Mesenchymal stem cell (in vitro differentiated cells and primary cell): ENCODE results near the gene LHB. TPM values are rescaled to one million over a fixed set of nuclear protein-coding genes. Genes with fewer than 3 reads are reported as not detected.

Experiments used
- DNase-seq: peaks from one replicate; pipeline ENCODE4 v3.0.0-alpha.2; 2013
- H2AFZ ChIP-seq: one replicate; pipeline ENCODE4 v1.6.1; 2013; ENCODE audit warnings: low read depth, mild to moderate bottlenecking, control low read depth, inconsistent platforms, low read length, moderate library complexity
- H2AK5ac ChIP-seq: 2 replicates; pipeline ENCODE4 v1.6.1; 2013; ENCODE audit warnings: low read length, moderate library complexity, mild to moderate bottlenecking, inconsistent platforms; ENCODE audit not compliant: severe bottlenecking
- H2BK120ac ChIP-seq: one replicate; pipeline ENCODE4 v1.6.1; 2013; ENCODE audit warnings: low read depth, mild to moderate bottlenecking, inconsistent platforms, low read length, moderate library complexity
- H2BK12ac ChIP-seq, 2 experiments: one replicate each; pipeline ENCODE4 v1.6.1; 2013; ENCODE audit warnings: inconsistent platforms in 2 of 2, low read length in 2 of 2, mild to moderate bottlenecking in 2 of 2, moderate library complexity in 2 of 2, control low read depth in 1 of 2
- H2BK15ac ChIP-seq: one replicate; pipeline ENCODE4 v1.6.1; 2013; ENCODE audit warnings: mild to moderate bottlenecking, low read depth, inconsistent platforms; ENCODE audit not compliant: poor library complexity, severe bottlenecking
- H2BK5ac ChIP-seq: 2 replicates; pipeline ENCODE4 v1.6.1; 2013; ENCODE audit warnings: low read depth, mild to moderate bottlenecking, low read length, control low read depth, inconsistent platforms; ENCODE audit not compliant: poor library complexity, severe bottlenecking
- H3K14ac ChIP-seq, 2 experiments: one replicate each; pipeline ENCODE4 v1.6.1; 2013; ENCODE audit warnings: inconsistent platforms in 2 of 2, low read length in 2 of 2, control low read depth in 1 of 2, mild to moderate bottlenecking in 1 of 2, moderate library complexity in 1 of 2
- H3K18ac ChIP-seq, 2 experiments: one replicate each; pipeline ENCODE4 v1.6.1; 2013; ENCODE audit warnings: inconsistent platforms in 2 of 2, low read length in 2 of 2, control low read depth in 1 of 2, low read depth in 1 of 2, mild to moderate bottlenecking in 1 of 2
- H3K23ac ChIP-seq, 2 experiments: one replicate each; pipeline ENCODE4 v1.6.1; 2013; ENCODE audit warnings: inconsistent platforms in 2 of 2, low read length in 2 of 2, mild to moderate bottlenecking in 2 of 2, moderate library complexity in 2 of 2, control low read depth in 1 of 2
- H3K27ac ChIP-seq: 2 replicates; pipeline ENCODE4 v1.5.1; 2013; ENCODE audit warnings: mild to moderate bottlenecking, moderate library complexity, low read length, control low read depth, inconsistent platforms; ENCODE audit not compliant: poor library complexity, severe bottlenecking
- H3K27me3 ChIP-seq, 2 experiments: 2 replicates each; pipeline versions ENCODE4 v1.6.1 to v1.7.0; 2013; ENCODE audit warnings: low read length in 2 of 2, mild to moderate bottlenecking in 2 of 2, moderate library complexity in 2 of 2, control low read depth in 1 of 2, inconsistent platforms in 1 of 2; ENCODE audit not compliant: control insufficient read depth in 1 of 2, insufficient read depth in 1 of 2
- H3K36me3 ChIP-seq, 2 experiments: 2 replicates each; pipeline versions ENCODE4 v1.6.1 to v1.7.0; 2013; ENCODE audit warnings: low read length in 2 of 2, control low read depth in 1 of 2, inconsistent platforms in 1 of 2, low read depth in 1 of 2, mild to moderate bottlenecking in 1 of 2; ENCODE audit not compliant: insufficient read depth in 2 of 2, control insufficient read depth in 1 of 2
- H3K4ac ChIP-seq, 2 experiments: one replicate each; pipeline ENCODE4 v1.6.1; 2013; ENCODE audit warnings: inconsistent platforms in 2 of 2, low read length in 2 of 2, mild to moderate bottlenecking in 2 of 2, moderate library complexity in 2 of 2, control low read depth in 1 of 2, low read depth in 1 of 2
- H3K4me1 ChIP-seq: 2 replicates; pipeline ENCODE4 v1.6.1; 2013; ENCODE audit warnings: low read depth, low read length, control low read depth; ENCODE audit not compliant: control insufficient read depth, insufficient read depth
- H3K4me2 ChIP-seq: 2 replicates; pipeline ENCODE4 v1.6.1; 2013; ENCODE audit warnings: low read length, mild to moderate bottlenecking, inconsistent platforms; ENCODE audit not compliant: poor library complexity, severe bottlenecking
- H3K4me3 ChIP-seq, 2 experiments: 2 replicates each; pipeline versions ENCODE4 v1.5.1 to v1.7.0; 2013; ENCODE audit warnings: low read length in 2 of 2, mild to moderate bottlenecking in 2 of 2, control low read depth in 1 of 2, low read depth in 1 of 2; ENCODE audit not compliant: insufficient read depth in 1 of 2
- H3K79me1 ChIP-seq: replicated peaks from 2 replicates; pipeline ENCODE4 v1.6.1; 2013; ENCODE audit warnings: mild to moderate bottlenecking, control low read depth, low read length, inconsistent platforms; ENCODE audit not compliant: poor library complexity, severe bottlenecking
- H3K9ac ChIP-seq: 2 replicates; pipeline ENCODE4 v1.7.0; 2013; ENCODE audit warnings: mild to moderate bottlenecking, low read length, moderate library complexity
- H3K9me3 ChIP-seq: 2 replicates; pipeline ENCODE4 v1.7.0; 2013; ENCODE audit warnings: mild to moderate bottlenecking, low read length; ENCODE audit not compliant: control insufficient read depth
- H4K8ac ChIP-seq: one replicate; pipeline ENCODE4 v1.6.1; 2013; ENCODE audit warnings: inconsistent platforms, mild to moderate bottlenecking, low read length, moderate library complexity
- H4K91ac ChIP-seq: one replicate; pipeline ENCODE4 v1.6.1; 2013; ENCODE audit warnings: mild to moderate bottlenecking, low read length, inconsistent platforms
- WGBS: methylation state at CpG from one replicate; pipeline ENCODE4 v1.1.7; 2013; ENCODE audit warnings: mixed read lengths; 5-methylcytosine and 5-hydroxymethylcytosine counted together
- small RNA-seq: library from polyadenylated mRNA; stranded (forward); fragments of <200 nt; extraction: miRNeasy Mini kit (QIAGEN cat#:217004); gene quantifications from one replicate; pipeline ENCODE3, GENCODE V24; 2013; ENCODE audit warnings: low read depth

LHB gene

DNA sequence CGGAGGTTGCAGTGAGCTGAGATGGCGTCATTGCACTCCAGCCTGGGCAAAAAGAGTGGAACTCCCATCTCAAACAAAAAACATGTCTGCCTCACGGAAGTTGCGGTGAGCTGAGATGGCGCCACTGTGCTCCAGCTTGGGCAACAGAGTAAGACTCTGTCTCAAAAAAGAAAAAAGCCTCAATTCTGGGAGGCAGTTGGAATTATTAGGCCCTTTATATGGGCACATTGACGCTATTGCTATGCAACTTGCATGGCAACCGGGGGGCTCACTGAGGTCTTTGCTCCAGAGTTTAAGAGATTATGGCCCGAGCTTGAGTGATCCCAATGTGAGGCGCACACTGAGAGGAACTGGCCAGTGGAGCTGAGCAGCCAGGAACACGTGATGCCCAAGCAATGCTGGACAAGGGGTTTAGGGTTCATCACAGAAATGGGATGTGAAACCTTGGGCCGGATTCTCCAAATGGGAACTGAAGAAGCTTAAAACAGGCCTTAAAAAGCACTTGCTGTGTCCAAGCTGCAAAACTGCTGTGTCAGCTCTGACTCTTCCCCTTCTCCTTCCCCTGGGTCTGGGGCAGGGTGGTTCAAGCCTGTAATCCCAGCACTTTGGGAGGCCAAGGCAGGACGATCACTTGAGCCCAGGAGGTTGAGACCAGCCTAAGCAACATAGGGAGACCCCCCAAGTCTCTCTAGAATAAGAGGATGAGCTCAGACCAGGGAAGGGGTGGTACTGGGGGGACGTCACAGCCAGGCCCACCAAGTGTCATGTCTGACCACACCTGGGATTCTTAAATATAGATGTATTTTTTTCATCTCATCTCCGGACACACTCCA is 49.3 kb downstream of the LHB start:
- no peak overlapping the region for H2BK120ac ChIP-seq
- H3K4me3 ChIP-seq: peak overlapping the region in 1 of 2 experiments; percentile 100
- H3K79me1 ChIP-seq: peaks cover 4% of the 10 kb centered on the region

GRCh38 chr19:48966541-48967345 is 50.1 kb downstream of the LHB start:
- Histone ChIP-seq H2BK12ac (no peak overlapping the region), H3K9me3 (no peaks in the 10 kb centered on the region), H3K18ac (no peak overlapping the region), H4K91ac (no peak overlapping the region), H2AFZ (no peak overlapping the region), H4K8ac (no peak overlapping the region), H3K4me3 (peak overlapping the region; percentile 88 to 100), H3K23ac (no peak overlapping the region), H3K27ac (peak overlapping the region; percentile 84), H2BK120ac (no peak overlapping the region), H3K36me3 (peaks cover 48 to 56% of the 10 kb centered on the region in 2 experiments), H3K27me3 (no peaks in the 10 kb centered on the region), H3K9ac (peak overlapping the region; percentile 98), H3K4me2 (peak overlapping the region; percentile 64), H2BK5ac (no peak overlapping the region), H3K4me1 (peaks cover 41% of the 10 kb centered on the region), H3K14ac (peak overlapping the region in 1 of 2 experiments; percentile 62), H3K4ac (no peak overlapping the region), H2AK5ac (no peak overlapping the region), H3K79me1 (peaks cover 4% of the 10 kb centered on the region), H2BK15ac (no peak overlapping the region)
- 79% methylated on average over 8 of the region's 10 CpGs for WGBS
- peak; percentile 35 for DNase-seq

More for the DNA sequence above, 49.3 kb downstream of the LHB start:
- Histone ChIP-seq H3K18ac (no peak overlapping the region), H2AFZ (no peak overlapping the region), H3K36me3 (peaks cover 50 to 52% of the 10 kb centered on the region in 2 experiments), H3K27me3 (no peaks in the 10 kb centered on the region), H2BK12ac (no peak overlapping the region), H3K4me1 (peaks cover 33% of the 10 kb centered on the region), H4K8ac (no peak overlapping the region), H3K4me2 (peak overlapping the region; percentile 64), H2BK15ac (no peak overlapping the region), H3K9me3 (no peaks in the 10 kb centered on the region), H3K4ac (no peak overlapping the region), H3K9ac (peak overlapping the region; percentile 98), H3K27ac (peak overlapping the region; percentile 18), H4K91ac (no peak overlapping the region), H3K14ac (no peak overlapping the region), H2AK5ac (no peak overlapping the region), H2BK5ac (no peak overlapping the region), H3K23ac (no peak overlapping the region)
- peak; percentile 90 for DNase-seq
- 73% methylated on average over 12 of the region's 14 CpGs for WGBS

Small RNA genes lying within 50 kb of the gene (small RNA-seq; reads per million reads assigned to genes)
- not detected for gene MIR6798
